Panc1 (cell line): ENCODE measurements around the gene CD151. TPM values are rescaled to one million over a fixed set of nuclear protein-coding genes. Genes with fewer than 3 reads are reported as not detected.

ENCODE experiments used
- ATAC-seq: fragments of 200-7000 bp; cut with Tn5 transposase; 2 replicates; pipeline ENCODE4 v1.9.1; 2020; ENCODE audit warnings: mild to moderate bottlenecking, moderate library complexity
- BruUV-seq: library from RNA; stranded (reverse); fragments of 400-500 nt; replicated peaks from 2 replicates; lab custom pipeline; 2021; lab: Mats Ljungman, UMichigan
- CTCF ChIA-PET: fragments of 300-600 bp; sonication (Branson Sonifier 250); formaldehyde crosslinking; loops from one replicate; lab custom pipeline; 2022; ENCODE audit warnings: antibody characterized with exemption; lab: Charles Lee
- POLR2A ChIA-PET: fragments of 300-600 bp; sonication (Branson Sonifier 250); formaldehyde crosslinking; loops from one replicate; lab custom pipeline; 2022; ENCODE audit warnings: antibody characterized with exemption; lab: Charles Lee
- DNase-seq: peaks from one replicate; pipeline ENCODE4 v3.0.0-alpha.2; 2010; ENCODE audit warnings: low read depth, low spot score
- H3K27ac ChIP-seq: 2 replicates; pipeline ENCODE4 v1.5.1; 2011; ENCODE audit warnings: mild to moderate bottlenecking, low read length, inconsistent platforms
- H3K27me3 ChIP-seq: fragments of 200-500 bp; sonication (Bioruptor generic); 2 replicates; pipeline ENCODE4 v1.6.0; 2014; ENCODE audit warnings: low read length, inconsistent platforms; ENCODE audit not compliant: control insufficient read depth, insufficient read depth
- H3K36me3 ChIP-seq: fragments of 200-500 bp; sonication (Bioruptor generic); 2 replicates; pipeline ENCODE4 v1.5.1; 2014; ENCODE audit warnings: inconsistent platforms, mild to moderate bottlenecking, low read length, moderate library complexity; ENCODE audit not compliant: control insufficient read depth, insufficient read depth
- H3K4me1 ChIP-seq: 2 replicates; pipeline ENCODE4 v1.5.1; 2011; ENCODE audit warnings: inconsistent platforms, mild to moderate bottlenecking, low read length, moderate library complexity; ENCODE audit not compliant: control insufficient read depth, insufficient read depth
- H3K4me3 ChIP-seq, 2 experiments: 2 replicates each; pipeline ENCODE4 v1.5.1; 2011 to 2012; ENCODE audit warnings: low read depth in 2 of 2, low read length in 2 of 2, mild to moderate bottlenecking in 2 of 2, inconsistent platforms in 1 of 2, moderate library complexity in 1 of 2
- H3K9me3 ChIP-seq: fragments of 200-500 bp; sonication (Bioruptor generic); 2 replicates; pipeline ENCODE4 v1.5.1; 2014; ENCODE audit warnings: low read depth, mild to moderate bottlenecking, inconsistent platforms, low read length, moderate library complexity; ENCODE audit not compliant: control insufficient read depth, insufficient read depth
- CTCF ChIP-seq: fragments of 450-650 bp; IDR thresholded peaks from 2 replicates; pipeline ENCODE4 v1.5.1; 2017; ENCODE audit warnings: mild to moderate bottlenecking
- REST ChIP-seq, 2 experiments: IDR thresholded peaks; 2 replicates each; pipeline ENCODE4 v1.6.1; 2011 to 2012; ENCODE audit warnings: low read depth in 2 of 2, control low read depth in 1 of 2, low read length in 1 of 2, mild to moderate bottlenecking in 1 of 2, moderate library complexity in 1 of 2; ENCODE audit not compliant: insufficient read depth in 1 of 2
- SIN3A ChIP-seq: IDR thresholded peaks from 2 replicates; pipeline ENCODE4 v1.6.1; 2012; ENCODE audit warnings: low read depth, mild to moderate bottlenecking, low read length, moderate library complexity, borderline replicate concordance; ENCODE audit not compliant: insufficient read depth
- TCF7L2 ChIP-seq: IDR thresholded peaks from 2 replicates; pipeline ENCODE4 v1.6.1; 2011; ENCODE audit warnings: mild to moderate bottlenecking, low read depth, low read length, inconsistent platforms
- in situ Hi-C: cut with HindIII; loops from 2 replicates; pipeline ENCODE4 v1.10.0; 2016; ENCODE audit warnings: low sequenced_read_pairs, low pct_unique_long_range_greater_than_20kb
- intact Hi-C: fragments of 100-400 bp; cut with micrococcal nuclease; formaldehyde crosslinking; loops from one replicate; pipeline ENCODE4 v1.10.0; 2022; ENCODE audit not compliant: unreplicated experiment
- total RNA-seq: library from RNA; stranded (reverse); gene quantifications from one replicate; pipeline ENCODE4 v1.2.1, GENCODE V29; 2021; ENCODE audit not compliant: unreplicated experiment

CD151 gene
- total RNA-seq, 1 experiment from 2014 or later = 680 TPM

- intact Hi-C loops (no loop called here), in situ Hi-C loops (no loop called here)
- Histone ChIP-seq H3K4me3 (no peak overlapping the region), H3K27me3 (no peaks in the 10 kb centered on the region), H3K4me1 (peaks cover 49% of the 10 kb centered on the region), H3K36me3 (no peaks in the 10 kb centered on the region), H3K9me3 (no peaks in the 10 kb centered on the region), H3K27ac (no peak overlapping the region)
- TF ChIP-seq REST (IDR thresholded peaks at IDR 0.05; ENCODE audit: insufficient read depth in 1 of 2, low read depth in 2 of 2, low read length in 1 of 2) (peak in 1 of 2 experiments; percentile 73; a peak in 1 of 4 replicates), TCF7L2 (no peak)
- DNase-seq (no peak), ATAC-seq (no peak)
- BruUV-seq = no TSS peak
- CTCF ChIA-PET = no interaction called here
- POLR2A ChIA-PET = no interaction called here
These were observed 25.5 kb downstream of the CD151 start for GRCh38 chr11:858053-858761.

GRCh38 chr11:858762-859339 lies 26.1 kb downstream of the CD151 start:
- no peak for TF ChIP-seq TCF7L2
- TF ChIP-seq REST (IDR thresholded peaks at IDR 0.05; ENCODE audit: insufficient read depth in 1 of 2, low read depth in 2 of 2, low read length in 1 of 2) = no peak
- TF ChIP-seq SIN3A = no peak
- TF ChIP-seq CTCF = no peak
- no peak overlapping the region for H3K4me3 ChIP-seq
- no TSS peak for BruUV-seq
- H3K36me3 ChIP-seq = no peaks in the 10 kb centered on the region
- DNase-seq (no peak), ATAC-seq (no peak)
- intact Hi-C loops (no loop called here), in situ Hi-C loops (no loop called here)
- H3K9me3 ChIP-seq = no peaks in the 10 kb centered on the region
- no peaks in the 10 kb centered on the region for H3K27me3 ChIP-seq
- ChIA-PET POLR2A (no interaction called here), CTCF (no interaction called here)
- H3K4me1 ChIP-seq = peaks cover 56% of the 10 kb centered on the region
- no peak overlapping the region for H3K27ac ChIP-seq
